ENCODE results near the gene KRT36. TPM values are rescaled to one million over a fixed set of nuclear protein-coding genes. Genes with fewer than 3 reads are reported as not detected.

The KRT36 gene
- total RNA-seq, 1 donor from 2014 or later = not detected

- no peak for DNase-seq (ENCODE audit: low spot score)
- peaks cover 8% of the 10 kb centered on the region for H3K4me1 Mint-ChIP-seq (ENCODE audit: low read depth)
- no peak overlapping the region for H3K4me3 Mint-ChIP-seq (ENCODE audit: unreplicated experiment)
- H3K27me3 Mint-ChIP-seq (ENCODE audit: low read depth) = peaks cover 29% of the 10 kb centered on the region
- H3K36me3 Mint-ChIP-seq (ENCODE audit: low read depth) = no peaks in the 10 kb centered on the region
- H3K27ac Mint-ChIP-seq (ENCODE audit: unreplicated experiment) = no peak overlapping the region
- TF ChIP-seq, protein P1, sequence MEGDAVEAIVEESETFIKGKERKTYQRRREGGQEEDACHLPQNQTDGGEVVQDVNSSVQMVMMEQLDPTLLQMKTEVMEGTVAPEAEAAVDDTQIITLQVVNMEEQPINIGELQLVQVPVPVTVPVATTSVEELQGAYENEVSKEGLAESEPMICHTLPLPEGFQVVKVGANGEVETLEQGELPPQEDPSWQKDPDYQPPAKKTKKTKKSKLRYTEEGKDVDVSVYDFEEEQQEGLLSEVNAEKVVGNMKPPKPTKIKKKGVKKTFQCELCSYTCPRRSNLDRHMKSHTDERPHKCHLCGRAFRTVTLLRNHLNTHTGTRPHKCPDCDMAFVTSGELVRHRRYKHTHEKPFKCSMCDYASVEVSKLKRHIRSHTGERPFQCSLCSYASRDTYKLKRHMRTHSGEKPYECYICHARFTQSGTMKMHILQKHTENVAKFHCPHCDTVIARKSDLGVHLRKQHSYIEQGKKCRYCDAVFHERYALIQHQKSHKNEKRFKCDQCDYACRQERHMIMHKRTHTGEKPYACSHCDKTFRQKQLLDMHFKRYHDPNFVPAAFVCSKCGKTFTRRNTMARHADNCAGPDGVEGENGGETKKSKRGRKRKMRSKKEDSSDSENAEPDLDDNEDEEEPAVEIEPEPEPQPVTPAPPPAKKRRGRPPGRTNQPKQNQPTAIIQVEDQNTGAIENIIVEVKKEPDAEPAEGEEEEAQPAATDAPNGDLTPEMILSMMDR (IDR thresholded peaks at IDR 0.05) = no peak
- H3K9me3 Mint-ChIP-seq (ENCODE audit: low read depth) = no peaks in the 10 kb centered on the region
Measured at GRCh38 chr17:41531993-41532392, 42.3 kb upstream of the KRT36 start.

- Mint-ChIP-seq H3K4me1 (ENCODE audit: low read depth) (peaks cover 8% of the 10 kb centered on the region), H3K4me3 (ENCODE audit: unreplicated experiment) (no peak overlapping the region), H3K36me3 (ENCODE audit: low read depth) (no peaks in the 10 kb centered on the region), H3K9me3 (ENCODE audit: low read depth) (no peaks in the 10 kb centered on the region), H3K27ac (ENCODE audit: unreplicated experiment) (no peak overlapping the region), H3K27me3 (ENCODE audit: low read depth) (peaks cover 29% of the 10 kb centered on the region)
- DNase-seq (ENCODE audit: low spot score) = no peak
- TF ChIP-seq, protein P1 (IDR thresholded peaks at IDR 0.05) = no peak
Measured at GRCh38 chr17:41530062-41531048, 40.6 kb upstream of the KRT36 start.

- DNase-seq (ENCODE audit: low spot score) = no peak
- peaks cover 8% of the 10 kb centered on the region for H3K4me1 Mint-ChIP-seq (ENCODE audit: low read depth)
- H3K27ac Mint-ChIP-seq (ENCODE audit: unreplicated experiment) = no peak overlapping the region
- H3K36me3 Mint-ChIP-seq (ENCODE audit: low read depth) = no peaks in the 10 kb centered on the region
- H3K27me3 Mint-ChIP-seq (ENCODE audit: low read depth) = peaks cover 28% of the 10 kb centered on the region
- TF ChIP-seq, protein P1 (IDR thresholded peaks at IDR 0.05) = no peak
- H3K4me3 Mint-ChIP-seq (ENCODE audit: unreplicated experiment) = no peak overlapping the region
- no peaks in the 10 kb centered on the region for H3K9me3 Mint-ChIP-seq (ENCODE audit: low read depth)
Measured at GRCh38 chr17:41529491-41529915, 39.8 kb upstream of the KRT36 start.

DNA sequence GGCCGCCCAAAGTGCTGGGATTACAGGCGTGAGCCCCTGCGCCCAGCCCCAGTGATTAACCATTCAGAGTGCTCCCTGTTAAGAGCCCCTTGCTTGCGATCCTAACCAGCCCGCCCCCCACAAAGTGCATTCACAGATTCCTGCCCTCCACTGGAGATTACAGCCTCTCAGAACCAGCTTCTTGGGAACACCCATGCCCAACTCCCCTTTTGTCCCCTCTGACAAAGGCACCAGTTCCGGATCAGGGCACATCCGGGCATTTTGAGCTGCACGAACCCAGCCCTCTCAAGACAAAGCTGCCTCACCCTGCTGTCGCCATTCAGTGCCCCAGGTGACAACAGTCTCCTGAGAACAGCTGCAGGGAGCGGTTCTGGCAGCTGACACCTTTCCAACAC is 39.2 kb upstream of the KRT36 start:
- Mint-ChIP-seq H3K36me3 (ENCODE audit: low read depth) (no peaks in the 10 kb centered on the region), H3K27me3 (ENCODE audit: low read depth) (peaks cover 28% of the 10 kb centered on the region), H3K27ac (ENCODE audit: unreplicated experiment) (no peak overlapping the region), H3K4me1 (ENCODE audit: low read depth) (peaks cover 8% of the 10 kb centered on the region), H3K4me3 (ENCODE audit: unreplicated experiment) (no peak overlapping the region), H3K9me3 (ENCODE audit: low read depth) (no peaks in the 10 kb centered on the region)
- DNase-seq (ENCODE audit: low spot score) = no peak
- TF ChIP-seq, protein P1 (IDR thresholded peaks at IDR 0.05) = no peak

GRCh38 chr17:41527063-41528023 is 37.6 kb upstream of the KRT36 start:
- Mint-ChIP-seq H3K36me3 (ENCODE audit: low read depth) (no peaks in the 10 kb centered on the region), H3K9me3 (ENCODE audit: low read depth) (no peaks in the 10 kb centered on the region), H3K27me3 (ENCODE audit: low read depth) (peaks cover 28% of the 10 kb centered on the region), H3K27ac (ENCODE audit: unreplicated experiment) (no peak overlapping the region), H3K4me1 (ENCODE audit: low read depth) (peaks cover 11% of the 10 kb centered on the region), H3K4me3 (ENCODE audit: unreplicated experiment) (peak overlapping the region; percentile 55)
- no peak for DNase-seq (ENCODE audit: low spot score)
- TF ChIP-seq, protein P1 (IDR thresholded peaks at IDR 0.05) = no peak

All from chondrocyte (in vitro differentiated cells).